Osteocyte (in vitro differentiated cells): ENCODE data around the gene CASTOR1. TPM values are rescaled to one million over a fixed set of nuclear protein-coding genes. Genes with fewer than 3 reads are reported as not detected.
A peak's percentile ranks its signal among the peaks of the same experiment; 100 is the strongest.

ENCODE experiments used
- DNase-seq: peaks from one replicate; pipeline ENCODE4 v3.0.0; 2021; ENCODE audit warnings: mixed read lengths; ENCODE audit not compliant: unreplicated experiment; ENCODE audit errors: extremely low spot score
- H3K27ac Mint-ChIP-seq: one replicate; pipeline ENCODE4 v1.8.0; 2021; ENCODE audit warnings: mild to moderate bottlenecking, mixed read lengths; ENCODE audit not compliant: unreplicated experiment
- H3K27me3 Mint-ChIP-seq: one replicate; pipeline ENCODE4 v1.8.0; 2021; ENCODE audit warnings: mixed read lengths; ENCODE audit not compliant: unreplicated experiment
- H3K36me3 Mint-ChIP-seq: one replicate; pipeline ENCODE4 v1.8.0; 2021; ENCODE audit warnings: mixed read lengths; ENCODE audit not compliant: unreplicated experiment
- H3K4me1 Mint-ChIP-seq: one replicate; pipeline ENCODE4 v1.8.0; 2021; ENCODE audit warnings: mixed read lengths; ENCODE audit not compliant: unreplicated experiment
- H3K4me3 Mint-ChIP-seq: one replicate; pipeline ENCODE4 v1.8.0; 2021; ENCODE audit warnings: mild to moderate bottlenecking, moderate library complexity, mixed read lengths; ENCODE audit not compliant: unreplicated experiment
- H3K9me3 Mint-ChIP-seq: one replicate; pipeline ENCODE4 v1.8.0; 2021; ENCODE audit warnings: mixed read lengths; ENCODE audit not compliant: unreplicated experiment
- total RNA-seq: library from RNA; stranded (reverse); gene quantifications from 2 replicates; pipeline ENCODE4 v1.2.1, GENCODE V29; 2021
- TF ChIP-seq, protein P1 (sequence below): fragments of 200-600 bp; sonication (generic); IDR thresholded peaks from 2 replicates; pipeline ENCODE4 v1.5.0; 2021; ENCODE audit warnings: antibody characterized with exemption, mild to moderate bottlenecking, moderate library complexity

CASTOR1 gene
- total RNA-seq, 1 donor from 2014 or later = 12.2 TPM

DNA sequence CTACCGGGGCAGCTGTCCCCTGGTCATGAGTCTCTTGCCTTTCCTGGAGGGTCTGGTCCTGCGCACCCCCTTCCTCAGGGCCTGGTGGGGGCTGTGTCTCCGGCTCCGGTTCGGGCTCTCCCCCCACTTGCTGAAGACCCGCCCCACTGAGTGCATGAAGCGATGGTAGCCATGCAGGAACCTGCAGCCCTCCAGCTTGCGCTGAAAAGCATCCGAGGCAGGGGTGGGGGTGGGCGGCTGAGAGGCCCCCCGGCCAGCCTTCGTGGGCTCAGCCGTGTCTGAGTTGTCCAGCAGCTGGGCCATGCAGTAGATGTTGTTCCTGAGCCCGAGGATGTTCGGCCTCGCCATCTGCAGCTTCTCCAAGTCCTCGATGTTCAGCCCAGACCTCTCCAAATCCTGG, 25.4 kb downstream of the CASTOR1 start:
- H3K4me3 Mint-ChIP-seq = no peak overlapping the region
- H3K36me3 Mint-ChIP-seq = no peaks in the 10 kb centered on the region
- peaks cover 6% of the 10 kb centered on the region for H3K4me1 Mint-ChIP-seq
- H3K9me3 Mint-ChIP-seq = no peaks in the 10 kb centered on the region
- no peak for DNase-seq
- H3K27me3 Mint-ChIP-seq = no peaks in the 10 kb centered on the region
- no peak overlapping the region for H3K27ac Mint-ChIP-seq
- TF ChIP-seq, protein P1, sequence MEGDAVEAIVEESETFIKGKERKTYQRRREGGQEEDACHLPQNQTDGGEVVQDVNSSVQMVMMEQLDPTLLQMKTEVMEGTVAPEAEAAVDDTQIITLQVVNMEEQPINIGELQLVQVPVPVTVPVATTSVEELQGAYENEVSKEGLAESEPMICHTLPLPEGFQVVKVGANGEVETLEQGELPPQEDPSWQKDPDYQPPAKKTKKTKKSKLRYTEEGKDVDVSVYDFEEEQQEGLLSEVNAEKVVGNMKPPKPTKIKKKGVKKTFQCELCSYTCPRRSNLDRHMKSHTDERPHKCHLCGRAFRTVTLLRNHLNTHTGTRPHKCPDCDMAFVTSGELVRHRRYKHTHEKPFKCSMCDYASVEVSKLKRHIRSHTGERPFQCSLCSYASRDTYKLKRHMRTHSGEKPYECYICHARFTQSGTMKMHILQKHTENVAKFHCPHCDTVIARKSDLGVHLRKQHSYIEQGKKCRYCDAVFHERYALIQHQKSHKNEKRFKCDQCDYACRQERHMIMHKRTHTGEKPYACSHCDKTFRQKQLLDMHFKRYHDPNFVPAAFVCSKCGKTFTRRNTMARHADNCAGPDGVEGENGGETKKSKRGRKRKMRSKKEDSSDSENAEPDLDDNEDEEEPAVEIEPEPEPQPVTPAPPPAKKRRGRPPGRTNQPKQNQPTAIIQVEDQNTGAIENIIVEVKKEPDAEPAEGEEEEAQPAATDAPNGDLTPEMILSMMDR = no peak

DNA sequence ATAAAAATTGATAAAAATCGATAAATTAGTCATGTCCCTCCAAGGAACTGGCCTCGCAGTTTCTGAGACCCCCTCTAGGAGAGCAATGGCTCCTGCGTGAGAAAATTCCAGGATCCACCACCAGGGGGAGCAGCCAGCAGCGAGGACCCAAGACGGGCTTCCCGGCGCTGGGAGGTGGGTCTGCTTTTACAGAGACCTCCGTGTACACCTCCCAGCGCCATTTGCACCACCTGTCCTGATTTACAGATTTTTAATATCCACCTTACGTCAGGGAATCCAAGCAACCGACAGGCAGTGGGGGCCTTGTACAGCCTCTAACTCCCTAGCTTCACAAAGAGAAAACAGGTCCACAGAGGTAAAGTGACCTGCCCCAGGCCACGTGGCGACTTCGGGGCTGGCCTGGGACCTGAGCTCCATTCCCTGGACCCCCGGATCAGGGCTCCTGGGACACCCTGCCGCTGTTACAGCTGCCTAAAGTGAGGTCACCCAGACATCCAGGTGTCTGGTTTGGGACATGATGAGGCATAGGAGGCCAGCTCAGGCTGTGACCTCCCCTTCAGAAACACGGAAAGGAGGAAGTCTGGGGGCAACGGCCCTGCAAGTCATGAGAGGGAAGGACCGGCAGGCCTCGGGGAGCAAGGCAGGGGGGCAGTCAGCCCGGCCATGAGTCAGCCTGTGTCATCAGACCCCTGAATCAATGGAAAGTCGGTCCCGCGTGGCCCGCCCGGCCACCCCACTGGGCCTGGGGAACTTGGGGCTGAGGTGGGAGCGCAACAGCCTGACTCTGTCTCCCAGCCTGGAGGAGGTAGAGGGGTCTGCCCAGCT, 26.2 kb downstream of the CASTOR1 start:
- peak; percentile 92 for DNase-seq
- Mint-ChIP-seq H3K36me3 (no peaks in the 10 kb centered on the region), H3K27ac (no peak overlapping the region), H3K27me3 (no peaks in the 10 kb centered on the region), H3K9me3 (no peaks in the 10 kb centered on the region), H3K4me1 (peaks cover 6% of the 10 kb centered on the region), H3K4me3 (peak overlapping the region; percentile 57)
- TF ChIP-seq, protein P1 = peak; percentile 98

DNA sequence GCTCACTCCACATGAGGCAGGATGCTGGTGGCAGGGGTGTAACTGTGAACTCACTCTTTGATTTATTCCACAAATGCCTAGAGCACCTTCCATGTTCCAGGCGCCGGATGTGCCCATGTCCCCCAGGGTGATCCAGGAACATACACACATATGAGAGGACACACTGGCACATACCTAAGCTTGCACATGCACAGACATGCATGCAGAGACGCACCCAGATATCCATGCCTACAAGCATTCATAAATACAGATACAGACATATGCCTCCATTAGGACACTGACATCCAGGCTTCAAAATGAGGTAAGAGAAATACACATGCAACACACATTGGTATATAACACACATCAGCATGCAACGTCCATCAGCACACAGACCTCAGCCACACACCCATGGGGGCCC, 27.2 kb downstream of the CASTOR1 start:
- TF ChIP-seq, protein P1 = no peak
- Mint-ChIP-seq H3K4me3 (no peak overlapping the region), H3K9me3 (no peaks in the 10 kb centered on the region), H3K27ac (no peak overlapping the region), H3K27me3 (no peaks in the 10 kb centered on the region), H3K36me3 (no peaks in the 10 kb centered on the region), H3K4me1 (peaks cover 6% of the 10 kb centered on the region)
- no peak for DNase-seq

DNA sequence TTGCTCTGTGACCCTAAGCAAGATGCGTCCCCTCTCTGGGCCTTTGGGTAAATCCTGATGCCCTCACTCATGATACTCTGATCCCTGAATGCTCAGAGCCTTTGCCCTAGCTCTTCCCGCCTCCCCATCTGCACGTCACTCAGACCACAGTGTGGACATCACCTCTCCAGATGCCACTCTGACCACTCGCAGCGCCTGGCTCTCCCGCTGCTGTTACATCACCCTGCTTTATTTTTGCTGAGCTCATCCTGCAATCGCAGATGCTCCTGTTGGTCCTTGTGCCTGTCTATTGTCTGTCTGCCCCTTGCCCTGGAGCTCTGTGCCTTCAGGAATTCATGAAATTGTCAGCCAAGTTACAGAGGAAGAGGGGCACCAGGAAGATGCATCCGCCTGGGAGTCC, 28.2 kb downstream of the CASTOR1 start:
- Mint-ChIP-seq H3K9me3 (no peaks in the 10 kb centered on the region), H3K4me3 (no peak overlapping the region), H3K36me3 (no peaks in the 10 kb centered on the region), H3K27me3 (no peaks in the 10 kb centered on the region), H3K4me1 (peaks cover 7% of the 10 kb centered on the region), H3K27ac (no peak overlapping the region)
- DNase-seq = no peak
- TF ChIP-seq, protein P1 = no peak

DNA sequence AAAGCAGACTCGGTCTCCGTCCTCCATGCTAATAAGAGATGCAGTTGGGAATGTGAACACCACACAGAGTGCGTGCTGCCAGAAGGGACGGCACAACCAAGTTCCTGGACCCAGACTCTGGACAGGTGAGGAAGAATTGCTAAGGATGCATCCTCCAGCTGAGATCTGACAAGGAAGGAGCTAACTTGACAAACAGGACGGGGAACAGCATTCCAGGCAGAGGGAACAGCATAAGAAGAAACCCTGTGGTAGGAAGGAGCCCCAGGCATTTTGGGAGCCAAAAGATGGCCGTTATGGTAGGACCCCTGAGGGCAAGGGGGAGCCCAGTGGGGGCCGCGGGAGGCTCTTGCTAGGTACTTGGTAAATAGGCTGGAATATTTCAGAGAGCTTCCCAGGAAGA, 28.6 kb downstream of the CASTOR1 start:
- Mint-ChIP-seq H3K4me3 (no peak overlapping the region), H3K27ac (no peak overlapping the region)

More for the DNA sequence above, 28.6 kb downstream of the CASTOR1 start:
- H3K9me3 Mint-ChIP-seq = no peaks in the 10 kb centered on the region
- H3K27me3 Mint-ChIP-seq = no peaks in the 10 kb centered on the region
- peaks cover 9% of the 10 kb centered on the region for H3K4me1 Mint-ChIP-seq
- no peak for DNase-seq
- H3K36me3 Mint-ChIP-seq = no peaks in the 10 kb centered on the region
- TF ChIP-seq, protein P1 = no peak
